Stimulated activated CD8-positive, alpha-beta memory T cell treated with anti-CD3 and anti-CD28 coated beads, Interleukin-7, amount 100 ng/mL, for 48 hours (primary cell): ENCODE data around the gene ANKMY1.

ENCODE experiments used
- DNase-seq, 2 donors: peaks; one replicate each; pipeline ENCODE4 v3.0.0-alpha.2; 2020; ENCODE audit warnings: low read depth in 1 of 2; ENCODE audit errors: extremely low read depth in 1 of 2

The ANKMY1 gene

GRCh38 chr2:240451791-240452461 is 105.9 kb downstream of the ANKMY1 start:
- no peak for DNase-seq

GRCh38 chr2:240451108-240451611 is 106.6 kb downstream of the ANKMY1 start:
- DNase-seq: no peak

- DNase-seq: no peak
Observed at GRCh38 chr2:240450532-240451107, 107.2 kb downstream of the ANKMY1 start.

DNA sequence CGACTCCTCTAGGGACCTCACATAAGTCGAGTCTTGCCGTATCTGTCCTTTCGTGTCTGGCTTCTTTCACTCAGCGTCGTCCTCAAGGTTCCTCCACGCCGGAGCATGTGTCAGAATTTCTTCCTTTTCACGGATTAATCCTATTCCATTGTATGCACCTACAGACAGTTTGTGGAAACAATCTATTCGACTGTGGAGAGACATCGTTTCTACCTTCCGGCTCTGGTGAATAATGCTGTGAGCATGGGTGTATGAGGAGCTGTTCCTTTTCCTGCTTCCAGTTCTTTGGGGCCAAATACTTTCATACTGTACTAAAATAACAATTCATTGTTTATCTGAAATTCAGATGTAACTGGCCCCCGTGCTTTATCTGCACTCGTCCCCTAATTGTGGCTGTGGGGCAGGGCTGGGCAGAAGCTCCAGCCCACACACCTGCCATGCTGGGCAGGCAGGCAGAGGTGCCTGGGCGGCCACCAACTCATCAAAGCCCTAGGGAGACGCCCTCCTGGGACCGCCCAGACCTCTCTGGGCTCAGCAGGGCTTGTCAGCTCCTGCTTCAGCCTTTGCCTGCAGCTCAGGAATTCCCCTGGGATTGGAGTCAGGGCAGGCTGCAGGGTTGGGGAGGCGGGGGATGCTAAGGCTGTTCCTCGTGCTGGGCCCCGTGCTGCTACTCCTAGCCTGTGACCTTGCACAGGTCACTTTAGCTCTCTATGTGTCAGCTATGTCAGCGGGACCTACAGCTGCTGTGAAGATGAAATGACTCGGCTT is 107.8 kb downstream of the ANKMY1 start:
- no peak for DNase-seq

DNA sequence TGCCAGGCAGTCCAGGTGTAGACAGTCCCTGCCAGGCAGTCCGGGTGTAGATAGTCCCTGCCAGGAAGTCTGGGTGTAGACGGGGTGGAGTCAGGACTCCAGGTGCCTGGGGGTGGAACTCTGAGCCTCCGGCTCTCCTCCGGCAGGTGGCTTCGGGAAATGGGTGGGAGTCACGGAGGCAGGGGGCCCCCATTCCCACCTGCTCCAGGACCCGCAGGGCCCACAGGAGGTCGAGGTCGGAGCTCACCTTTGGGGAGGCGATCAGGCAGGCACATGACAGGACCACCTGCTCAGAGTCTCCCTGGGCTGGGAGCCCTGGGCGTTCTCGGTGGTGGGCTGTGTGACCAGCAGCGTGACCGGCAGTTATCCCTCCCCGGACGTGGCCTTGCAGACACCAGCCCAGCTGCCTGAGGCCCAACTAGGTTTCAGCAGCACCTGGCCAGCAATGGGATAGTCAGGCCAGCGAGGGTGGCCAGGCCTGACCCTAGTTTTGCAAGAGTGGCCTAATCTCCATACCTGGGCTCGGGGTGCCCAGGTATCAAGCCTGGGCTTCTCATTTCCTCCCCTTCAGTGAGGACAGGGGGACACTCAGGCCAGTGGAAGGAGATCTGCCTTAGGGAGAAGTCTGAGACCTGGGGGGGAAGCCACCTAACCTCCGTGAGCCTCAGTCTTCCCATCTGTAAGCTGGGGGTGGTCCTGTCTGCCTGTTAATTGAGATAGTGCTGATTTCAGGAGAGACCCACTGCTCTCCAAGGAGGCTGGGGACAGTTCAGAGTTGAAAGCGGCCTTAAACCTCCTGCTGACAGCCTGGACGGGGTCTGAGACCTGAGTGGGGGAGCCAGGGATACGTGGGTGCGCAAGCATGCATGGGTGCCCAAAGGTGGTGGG is 109.2 kb downstream of the ANKMY1 start:
- no peak for DNase-seq

GRCh38 chr2:240447934-240448333 is 109.9 kb downstream of the ANKMY1 start:
- DNase-seq: no peak

DNA sequence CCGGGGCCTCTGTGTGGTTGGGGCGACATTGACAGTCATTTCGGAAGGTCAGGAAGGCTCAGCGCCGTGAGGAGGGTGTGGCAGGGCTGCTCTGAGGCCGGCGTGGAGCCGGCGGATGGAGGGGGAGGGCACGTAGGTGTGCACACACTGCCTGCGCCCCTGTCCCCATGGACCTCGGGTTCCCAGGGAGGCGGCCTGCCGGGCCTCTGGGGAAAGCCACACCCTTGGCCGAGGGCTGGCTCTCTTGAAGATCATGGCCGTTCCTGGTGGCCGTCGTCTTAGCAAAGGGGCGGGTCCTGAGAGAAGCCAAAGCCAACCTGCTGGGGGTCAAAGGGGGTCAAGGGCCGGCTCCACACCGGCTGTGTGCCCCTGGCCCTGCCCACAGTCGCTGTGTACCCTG is 110.5 kb downstream of the ANKMY1 start:
- no peak for DNase-seq

DNA sequence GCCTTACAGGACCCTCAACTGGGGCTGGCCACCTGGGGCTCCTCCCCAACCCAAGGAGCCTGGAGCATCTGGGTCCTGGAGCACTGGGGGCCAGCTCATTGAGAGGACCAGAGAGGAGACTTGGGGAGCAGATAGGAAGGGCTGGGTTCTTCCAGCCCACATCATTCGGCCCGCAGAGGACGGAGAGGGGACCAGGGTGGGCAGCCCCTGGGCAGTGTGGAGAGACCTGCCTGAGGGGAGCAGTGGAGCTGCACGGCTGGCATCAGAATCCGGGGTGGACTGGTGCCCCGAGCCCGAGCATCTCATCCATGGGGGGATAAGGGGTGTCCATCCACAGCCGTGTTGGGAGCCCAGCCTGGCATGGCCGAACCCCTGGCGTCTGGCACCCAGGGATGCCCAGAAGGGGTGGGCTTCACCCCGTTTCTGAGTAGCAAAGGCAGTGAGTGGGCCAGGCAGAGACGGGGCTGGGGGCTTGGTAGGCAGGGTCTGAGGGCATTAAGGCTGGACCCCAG is 111.1 kb downstream of the ANKMY1 start:
- no peak for DNase-seq

DNA sequence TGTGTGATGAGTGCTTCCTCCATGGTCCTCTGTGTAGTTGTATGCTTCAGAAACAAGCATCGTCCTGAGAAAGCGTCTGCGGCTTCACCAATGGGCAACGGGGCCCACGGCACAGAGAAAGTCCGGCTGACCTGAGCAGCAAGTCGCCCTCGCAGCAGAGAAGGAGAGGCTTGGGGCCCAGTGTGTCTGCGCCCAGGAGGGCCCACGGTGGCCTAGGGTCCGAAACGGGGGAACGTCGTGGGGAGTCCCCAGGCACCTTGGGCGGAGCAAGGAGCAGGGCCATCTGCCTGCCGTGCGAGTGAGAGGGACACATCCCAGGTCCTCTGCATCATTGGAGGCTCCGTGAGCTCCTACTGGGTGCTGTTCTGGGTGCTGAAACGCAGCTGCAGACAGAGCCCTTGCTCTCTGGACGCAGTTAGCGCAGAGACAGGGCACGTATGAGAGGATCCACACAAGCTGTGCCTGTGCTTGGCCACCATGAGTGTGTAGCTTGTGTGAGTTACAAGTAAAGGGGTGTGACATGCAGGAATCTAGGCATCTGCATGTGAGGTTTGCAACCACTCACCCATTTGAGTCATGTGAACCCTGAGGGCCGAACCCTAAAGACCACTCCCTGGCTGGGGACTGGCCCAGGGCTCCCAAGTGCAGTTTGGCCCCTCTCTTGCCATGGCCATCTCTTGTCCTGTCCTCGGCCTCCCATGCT is 111.7 kb downstream of the ANKMY1 start:
- no peak for DNase-seq

DNA sequence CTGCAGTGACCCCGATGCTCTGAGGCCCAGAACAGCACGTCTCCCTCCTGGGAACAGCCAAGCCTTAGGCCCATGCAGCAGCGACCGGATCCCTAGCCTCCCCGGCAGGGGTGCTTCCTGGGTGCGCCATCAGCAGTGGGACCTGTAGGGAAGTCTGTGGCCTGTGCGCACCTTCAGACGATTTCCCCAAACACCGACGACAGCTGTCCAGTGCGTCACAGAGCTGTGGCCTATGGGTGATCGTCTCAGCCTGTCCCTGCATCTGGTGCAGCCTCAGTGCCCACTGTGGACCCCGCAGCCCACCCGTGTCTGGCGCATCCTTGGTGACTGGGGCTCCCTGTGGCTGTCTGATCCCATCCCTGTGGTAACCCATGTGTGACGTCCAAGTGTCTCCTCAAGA is 113.3 kb downstream of the ANKMY1 start:
- no peak for DNase-seq

- DNase-seq: no peak
Observed at GRCh38 chr2:240443891-240444301, 113.9 kb downstream of the ANKMY1 start.

DNA sequence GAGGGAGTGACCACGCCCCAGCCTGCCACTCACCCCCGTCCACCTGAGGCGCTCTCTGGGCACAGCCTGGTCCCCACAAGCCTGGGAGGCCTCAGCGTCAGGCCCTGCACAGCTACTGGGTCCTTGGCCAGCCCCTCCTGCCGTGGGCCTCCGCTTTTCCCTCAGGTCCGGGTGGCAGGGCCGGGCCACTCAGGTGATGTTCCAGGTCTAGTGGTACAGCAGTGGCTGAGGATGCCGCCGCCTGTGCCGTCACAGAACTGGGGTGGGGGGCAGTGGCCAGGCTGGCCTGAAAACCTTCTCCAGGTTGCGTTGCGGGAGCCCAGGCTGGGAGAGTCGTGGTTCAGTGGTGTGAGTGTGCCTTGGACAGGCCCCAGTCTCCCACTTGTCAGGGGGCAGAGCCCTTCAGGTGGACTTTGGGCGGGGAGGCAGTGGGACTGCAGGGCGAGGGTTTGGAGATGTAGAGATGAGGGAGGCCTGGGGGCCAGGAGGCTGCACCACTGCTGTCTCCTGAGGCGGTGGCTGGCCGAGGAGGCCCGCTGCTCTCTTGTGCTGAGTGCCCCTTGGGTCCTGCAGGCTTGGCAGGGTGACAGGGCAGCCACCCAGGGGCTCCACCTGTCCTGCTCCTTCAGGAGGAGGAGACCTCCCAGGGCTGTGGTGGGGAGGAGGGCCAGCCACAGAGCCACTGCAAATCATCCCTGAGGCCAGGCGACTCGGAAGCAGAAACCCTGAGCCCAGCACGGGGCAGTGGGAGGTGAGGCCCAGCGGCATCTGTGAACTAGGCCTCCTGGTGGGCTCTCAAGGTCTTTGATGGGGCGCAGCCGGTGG is 114.7 kb downstream of the ANKMY1 start:
- DNase-seq: no peak

GRCh38 chr2:240441993-240442411 is 115.8 kb downstream of the ANKMY1 start:
- DNase-seq: no peak

GRCh38 chr2:240441326-240441992 is 116.3 kb downstream of the ANKMY1 start:
- no peak for DNase-seq

GRCh38 chr2:240440704-240441320 is 117.0 kb downstream of the ANKMY1 start:
- no peak for DNase-seq

DNA sequence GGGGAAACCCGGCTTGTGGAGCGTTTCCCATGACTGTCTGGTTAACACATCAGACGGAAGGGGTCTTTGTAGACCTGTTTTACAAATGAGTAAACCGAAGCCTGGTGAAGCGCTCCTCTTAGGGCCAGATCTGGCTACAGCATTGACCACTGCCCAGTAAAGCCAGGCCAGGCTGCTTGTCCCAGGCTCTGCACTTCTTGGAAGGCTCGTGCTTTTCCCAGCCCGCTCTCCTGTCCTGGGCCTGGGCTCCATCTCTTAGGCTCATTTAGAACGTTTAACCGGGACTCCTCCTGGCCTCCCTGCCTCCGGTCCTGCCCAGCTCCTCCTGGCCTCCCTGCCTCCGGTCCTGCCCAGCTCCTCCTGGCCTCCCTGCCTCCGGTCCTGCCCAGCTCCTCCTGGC is 117.5 kb downstream of the ANKMY1 start:
- no peak for DNase-seq

DNA sequence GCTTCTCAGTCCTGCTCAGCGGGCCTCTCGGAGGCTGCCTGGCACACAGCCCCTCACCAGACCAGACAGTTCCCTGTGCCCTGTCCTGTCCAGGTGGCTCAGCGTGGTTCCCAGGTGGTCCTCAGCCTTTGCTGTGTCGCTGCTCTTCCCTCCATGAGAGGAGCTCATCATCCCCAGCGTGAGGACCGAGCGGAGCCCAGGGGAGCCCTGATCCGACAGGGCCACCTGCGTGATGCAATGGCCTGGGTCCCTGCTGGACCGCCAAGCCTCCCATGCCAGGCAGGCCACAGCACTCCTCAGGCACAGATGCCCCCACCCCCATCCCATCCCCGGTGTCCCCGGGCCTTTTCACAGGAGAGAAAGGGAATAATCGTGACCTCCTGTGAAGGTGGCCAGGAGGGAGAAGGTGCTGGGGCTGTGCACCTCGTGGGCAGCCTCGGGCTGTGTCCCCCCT is 118.1 kb downstream of the ANKMY1 start:
- no peak for DNase-seq
